H1 (cell line): ENCODE results near the gene HSD17B8. TPM values are rescaled to one million over a fixed set of nuclear protein-coding genes. Genes with fewer than 3 reads are reported as not detected.

Source experiments
- CTCF ChIA-PET: fragments of 300-600 bp; sonication (Branson Sonifier 250); formaldehyde crosslinking; loops from one replicate; lab custom pipeline; 2021; ENCODE audit not compliant: partially characterized antibody; lab: Charles Lee
- POLR2A ChIA-PET: fragments of 300-600 bp; sonication (Branson Sonifier 250); formaldehyde crosslinking; loops from one replicate; lab custom pipeline; 2021; ENCODE audit warnings: inconsistent platforms; ENCODE audit not compliant: partially characterized antibody; lab: Charles Lee
- DNase-seq, 2 experiments: peaks; one replicate each; pipeline versions ENCODE4 v3.0.0 to v3.0.0-alpha.2; 2010 to 2022; ENCODE audit warnings: low spot score in 2 of 2, low read depth in 1 of 2, mixed read lengths in 1 of 2
- FAIRE-seq: peaks from 2 replicates; lab custom pipeline; 2011; peaks lifted over from hg19 to GRCh38; lab: Jason Lieb, UNC
- H2AFZ ChIP-seq: 2 replicates; pipeline ENCODE4 v1.8.1; 2012; ENCODE audit warnings: low read length, inconsistent platforms
- H2AK5ac ChIP-seq: 2 replicates; pipeline ENCODE4 v1.6.1; 2013; ENCODE audit warnings: low read depth, low read length
- H2BK120ac ChIP-seq: replicated peaks from 2 replicates; pipeline ENCODE3; 2013; ENCODE audit warnings: low read depth, low read length, inconsistent platforms
- H2BK12ac ChIP-seq: 2 replicates; pipeline ENCODE4 v1.6.1; 2013; ENCODE audit warnings: low read depth, low read length
- H2BK15ac ChIP-seq: 2 replicates; pipeline ENCODE4 v1.6.1; 2013; ENCODE audit warnings: low read length
- H2BK20ac ChIP-seq: 2 replicates; pipeline ENCODE4 v1.6.1; 2013; ENCODE audit warnings: low read length
- H2BK5ac ChIP-seq: 2 replicates; pipeline ENCODE4 v1.6.1; 2013; ENCODE audit warnings: low read depth, low read length
- H3K14ac ChIP-seq: 2 replicates; pipeline ENCODE4 v1.6.1; 2013; ENCODE audit warnings: inconsistent platforms; ENCODE audit not compliant: insufficient read length
- H3K18ac ChIP-seq: 2 replicates; pipeline ENCODE4 v1.6.1; 2013; ENCODE audit warnings: low read length; ENCODE audit errors: extremely low read depth
- H3K23ac ChIP-seq: 2 replicates; pipeline ENCODE4 v1.6.1; 2013; ENCODE audit warnings: inconsistent platforms; ENCODE audit not compliant: insufficient read length
- H3K23me2 ChIP-seq: 2 replicates; pipeline ENCODE4 v1.6.1; 2013; ENCODE audit warnings: low read depth, low read length
- H3K27ac ChIP-seq: 2 replicates; pipeline ENCODE4 v1.6.1; 2011; ENCODE audit warnings: low read depth, low read length, inconsistent platforms
- H3K27me3 ChIP-seq, 4 experiments: replicated peaks in 1 of 4; 1 replicate in 1 of 4; 2 replicates in 3 of 4; pipeline versions ENCODE4 v1.6.1 to v1.8.1; 2011 to 2013; ENCODE audit warnings: low read length in 3 of 4, mild to moderate bottlenecking in 3 of 4, inconsistent platforms in 2 of 4, mixed read lengths in 2 of 4, moderate library complexity in 1 of 4; ENCODE audit not compliant: control insufficient read depth in 3 of 4, insufficient read depth in 3 of 4; ENCODE audit errors: extremely low read depth in 1 of 4
- H3K36me3 ChIP-seq, 4 experiments: 2 replicates each; pipeline versions ENCODE4 v1.6.1 to v1.8.1; 2011 to 2013; ENCODE audit warnings: mild to moderate bottlenecking in 4 of 4, low read length in 3 of 4, moderate library complexity in 2 of 4, control low read depth in 1 of 4, inconsistent platforms in 1 of 4; ENCODE audit not compliant: insufficient read depth in 4 of 4, control insufficient read depth in 2 of 4
- H3K4ac ChIP-seq: replicated peaks from 2 replicates; pipeline ENCODE3; 2013; ENCODE audit warnings: low read length, low read depth, mixed read lengths, inconsistent platforms; ENCODE audit not compliant: insufficient read length
- H3K4me1 ChIP-seq, 4 experiments: replicated peaks in 1 of 4; 1 replicate in 1 of 4; 2 replicates in 3 of 4; pipeline versions ENCODE4 v1.6.1 to v1.8.1; 2011 to 2013; ENCODE audit warnings: low read length in 3 of 4, inconsistent platforms in 2 of 4, mixed read lengths in 1 of 4; ENCODE audit not compliant: insufficient read depth in 4 of 4, control insufficient read depth in 3 of 4
- H3K4me2 ChIP-seq, 2 experiments: 2 replicates each; pipeline versions ENCODE4 v1.6.1 to v1.8.1; 2011 to 2013; ENCODE audit warnings: low read depth in 2 of 2, low read length in 2 of 2, control low read depth in 1 of 2, inconsistent platforms in 1 of 2, mild to moderate bottlenecking in 1 of 2; ENCODE audit not compliant: insufficient read depth in 1 of 2
- H3K4me3 ChIP-seq, 4 experiments: fragments of 200-600, 300-600 bp in 1 of 4; sonication (generic), shearing (Covaris generic), sonication (Bioruptor Twin) in 1 of 4; 2 replicates each; pipeline versions ENCODE4 v1.5.1 to v1.8.1; 2011 to 2016; ENCODE audit warnings: low read length in 4 of 4, low read depth in 3 of 4, control low read depth in 2 of 4, inconsistent platforms in 2 of 4, mild to moderate bottlenecking in 2 of 4, mixed read lengths in 1 of 4, moderate library complexity in 1 of 4; ENCODE audit not compliant: insufficient read depth in 2 of 4; ENCODE audit errors: extremely low read depth in 1 of 4
- H3K56ac ChIP-seq: replicated peaks from 2 replicates; pipeline ENCODE3; 2013; ENCODE audit warnings: low read depth, mild to moderate bottlenecking, mixed read lengths, low read length, inconsistent platforms; ENCODE audit not compliant: insufficient read length
- H3K79me1 ChIP-seq: 2 replicates; pipeline ENCODE4 v1.6.1; 2013; ENCODE audit warnings: low read depth, low read length, control low read depth
- H3K79me2 ChIP-seq, 2 experiments: 2 replicates each; pipeline versions ENCODE4 v1.6.1 to v1.8.1; 2012 to 2013; ENCODE audit warnings: low read length in 2 of 2, mild to moderate bottlenecking in 2 of 2, inconsistent platforms in 1 of 2; ENCODE audit not compliant: insufficient read depth in 2 of 2, control insufficient read depth in 1 of 2
- H3K9ac ChIP-seq, 4 experiments: replicated peaks in 1 of 4; 1 replicate in 1 of 4; 2 replicates in 3 of 4; pipeline versions ENCODE4 v1.6.1 to v1.8.1; 2011 to 2013; ENCODE audit warnings: low read depth in 3 of 4, low read length in 3 of 4, control low read depth in 2 of 4, mild to moderate bottlenecking in 2 of 4, moderate library complexity in 2 of 4, inconsistent platforms in 1 of 4; ENCODE audit errors: extremely low read depth in 1 of 4
- H3K9me3 ChIP-seq, 2 experiments: 2 replicates each; pipeline versions ENCODE4 v1.6.1 to v1.8.1; 2012 to 2013; ENCODE audit warnings: mild to moderate bottlenecking in 2 of 2, moderate library complexity in 2 of 2, control low read depth in 1 of 2, inconsistent platforms in 1 of 2, low read depth in 1 of 2, low read length in 1 of 2, mixed read lengths in 1 of 2; ENCODE audit not compliant: insufficient read depth in 2 of 2
- H4K20me1 ChIP-seq, 2 experiments: replicated peaks in 1 of 2; 2 replicates each; pipeline versions ENCODE3 to v1.8.1; 2011 to 2013; ENCODE audit warnings: inconsistent platforms in 2 of 2, low read length in 2 of 2, mild to moderate bottlenecking in 1 of 2; ENCODE audit not compliant: insufficient read depth in 2 of 2, control insufficient read depth in 1 of 2
- H4K5ac ChIP-seq: 2 replicates; pipeline ENCODE4 v1.6.1; 2013; ENCODE audit warnings: low read length, low read depth, mixed read lengths, inconsistent platforms; ENCODE audit not compliant: insufficient read length
- H4K8ac ChIP-seq: 2 replicates; pipeline ENCODE4 v1.8.0; 2013; ENCODE audit warnings: mild to moderate bottlenecking, moderate library complexity, low read length, inconsistent platforms; ENCODE audit not compliant: insufficient read depth; ENCODE audit errors: extremely low read depth
- H4K91ac ChIP-seq: replicated peaks from 2 replicates; pipeline ENCODE3; 2013; ENCODE audit warnings: low read length, mixed read lengths, inconsistent platforms; ENCODE audit not compliant: insufficient read length
- CHD2 ChIP-seq: IDR thresholded peaks from 2 replicates; pipeline ENCODE4 v1.6.1; 2012; ENCODE audit warnings: low read length, improper control_type of control experiment
- EZH2 ChIP-seq: fragments of 200-600 bp; sonication (generic); IDR thresholded peaks from 2 replicates; pipeline ENCODE4 v1.7.1; 2012; ENCODE audit warnings: low read depth, mild to moderate bottlenecking, moderate library complexity, low read length, inconsistent platforms; ENCODE audit not compliant: severe bottlenecking
- PHF8 ChIP-seq: fragments of 200-600 bp; sonication (generic); conservative IDR thresholded peaks from 2 replicates; pipeline ENCODE4 v1.7.1; 2012; ENCODE audit warnings: low read depth, mild to moderate bottlenecking, inconsistent platforms, low read length, moderate library complexity
- SIN3A ChIP-seq, 2 experiments: IDR thresholded peaks in 1 of 2; conservative IDR thresholded peaks in 1 of 2; 2 replicates each; pipeline ENCODE4 v1.6.1; 2011 to 2012; ENCODE audit warnings: low read length in 2 of 2, improper control_type of control experiment in 1 of 2, low read depth in 1 of 2, mild to moderate bottlenecking in 1 of 2
- SP4 ChIP-seq: IDR thresholded peaks from 2 replicates; pipeline ENCODE4 v1.6.1; 2012; ENCODE audit warnings: low read length, inconsistent platforms
- TAF1 ChIP-seq: IDR thresholded peaks from 2 replicates; pipeline ENCODE4 v1.6.1; 2011; ENCODE audit warnings: mild to moderate bottlenecking, low read depth, low read length
- TAF7 ChIP-seq: optimal IDR thresholded peaks from 2 replicates; pipeline ENCODE3; 2011; ENCODE audit warnings: low read depth, mild to moderate bottlenecking, inconsistent platforms, low read length, moderate library complexity, borderline replicate concordance
- ZNF274 ChIP-seq: IDR thresholded peaks from 2 replicates; pipeline ENCODE4 v1.7.0; 2012; ENCODE audit warnings: low read length, borderline replicate concordance; ENCODE audit errors: extremely low read depth
- WGBS, 2 experiments: shearing (Covaris generic) in 1 of 2; methylation state at CpG; one replicate each; pipeline versions ENCODE4 v1.1.6 to v1.1.7; 2013 to 2015; ENCODE audit warnings: low lambda C conversion rate in 2 of 2, mixed read lengths in 2 of 2, inconsistent platforms in 1 of 2, low coverage in 1 of 2, missing lambda C conversion rate in 1 of 2; ENCODE audit not compliant: insufficient replicate concordance in 2 of 2, insufficient coverage in 1 of 2, insufficient read length in 1 of 2; ENCODE audit errors: extremely low coverage in 1 of 2, missing lambda C conversion rate in 1 of 2; 5-methylcytosine and 5-hydroxymethylcytosine counted together
- polyA plus RNA-seq, 7 experiments: library from polyadenylated mRNA; depleted of rRNA in 3 of 7; stranded (reverse) in 5 of 7; unstranded in 2 of 7; fragments of >200 nt in 5 of 7; fragments of 200-250 nt in 2 of 7; gene quantifications; 1 replicate in 5 of 7; 2 replicates in 1 of 7; 4 replicates in 1 of 7; pipeline versions ENCODE4 v1.2.1 to v1.2.3, GENCODE V29; 2011 to 2013; ENCODE audit warnings: missing spikeins in 2 of 7, mixed read lengths in 2 of 7
- total RNA-seq: library from RNA; stranded (reverse); fragmentation: NEBNext Ultra II Directional; extraction: Animal tissue kit (Norgen Biotek cat#: 25700); gene quantifications from 2 replicates; pipeline ENCODE4 v1.2.1, GENCODE V29; 2021
- TF ChIP-seq, protein P1 (sequence below): IDR thresholded peaks from 2 replicates; pipeline ENCODE4 v1.6.1; 2012; ENCODE audit warnings: low read length, inconsistent platforms

The HSD17B8 gene
- total and polyA plus RNA-seq, 2 of the 8 experiments (the other 6 are each of a cell fraction or from before 2014, with no cell fraction given), result 3.3 to 17.1 TPM

- H4K5ac ChIP-seq, result no peak overlapping the region
- ChIA-PET POLR2A (interaction anchor here (0.7 to 1.7 kb wide), 3 partner anchors 53 to 196 kb away, joined by 3 to 4 read pairs (median 3); no protein-coding TSS in a partner anchor), CTCF (interaction anchor here (1.3 to 4.2 kb wide), 2 partner anchors 46 to 170 kb away, joined by 3 to 45 read pairs; no protein-coding TSS in a partner anchor)
- H3K56ac ChIP-seq, result no peak overlapping the region
- peaks cover 0 to 3% of the 10 kb centered on the region in 2 experiments for H4K20me1 ChIP-seq
- no peak overlapping the region for H2BK12ac ChIP-seq
- no peaks in the 10 kb centered on the region for H3K36me3 ChIP-seq
- H3K23ac ChIP-seq, result no peak overlapping the region
- H3K4me3 ChIP-seq, result no peak overlapping the region
- no peak overlapping the region for H3K4me2 ChIP-seq
- H3K14ac ChIP-seq, result no peak overlapping the region
- no peak overlapping the region for H2AFZ ChIP-seq
- H3K23me2 ChIP-seq, result no peaks in the 10 kb centered on the region
- H2BK5ac ChIP-seq, result no peak overlapping the region
- H4K91ac ChIP-seq, result no peak overlapping the region
- no peak overlapping the region for H2BK20ac ChIP-seq
- H3K4ac ChIP-seq, result no peak overlapping the region
- no peaks in the 10 kb centered on the region for H3K27me3 ChIP-seq
- H2BK15ac ChIP-seq, result no peak overlapping the region
- no peak overlapping the region; a peak in 1 of 7 replicates for H3K9ac ChIP-seq
- H3K4me1 ChIP-seq, result no peaks in the 10 kb centered on the region; a peak in 2 of 7 replicates
- H4K8ac ChIP-seq, result no peak overlapping the region
- no peak for DNase-seq
- no peak overlapping the region for H3K27ac ChIP-seq
- no peak overlapping the region for H2BK120ac ChIP-seq
- no peak overlapping the region for H2AK5ac ChIP-seq
- H3K79me2 ChIP-seq, result no peaks in the 10 kb centered on the region
- H3K18ac ChIP-seq, result no peak overlapping the region
- H3K79me1 ChIP-seq, result no peaks in the 10 kb centered on the region
- WGBS, 2 experiments, result 87% methylated on average over 9 of the region's 9 CpGs; no CpG with 5 or more reads in 1 of the 2 experiments
- no peak for FAIRE-seq
- no peaks in the 10 kb centered on the region for H3K9me3 ChIP-seq
- TF ChIP-seq CHD2 (no peak), EZH2 (no peak), SP4 (no peak), TAF1 (no peak), SIN3A (conservative IDR thresholded peaks at IDR 0.05 in 1 of 2, IDR thresholded peaks at IDR 0.05 in 1 of 2; ENCODE audit: low read depth in 1 of 2, low read length in 2 of 2) (no peak), TAF7 (no peak), PHF8 (no peak), ZNF274 (no peak)
- TF ChIP-seq, protein P1, sequence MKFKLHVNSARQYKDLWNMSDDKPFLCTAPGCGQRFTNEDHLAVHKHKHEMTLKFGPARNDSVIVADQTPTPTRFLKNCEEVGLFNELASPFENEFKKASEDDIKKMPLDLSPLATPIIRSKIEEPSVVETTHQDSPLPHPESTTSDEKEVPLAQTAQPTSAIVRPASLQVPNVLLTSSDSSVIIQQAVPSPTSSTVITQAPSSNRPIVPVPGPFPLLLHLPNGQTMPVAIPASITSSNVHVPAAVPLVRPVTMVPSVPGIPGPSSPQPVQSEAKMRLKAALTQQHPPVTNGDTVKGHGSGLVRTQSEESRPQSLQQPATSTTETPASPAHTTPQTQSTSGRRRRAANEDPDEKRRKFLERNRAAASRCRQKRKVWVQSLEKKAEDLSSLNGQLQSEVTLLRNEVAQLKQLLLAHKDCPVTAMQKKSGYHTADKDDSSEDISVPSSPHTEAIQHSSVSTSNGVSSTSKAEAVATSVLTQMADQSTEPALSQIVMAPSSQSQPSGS, result no peak
Measured at GRCh38 chr6:33170176-33171015, 34.1 kb upstream of the HSD17B8 start.
